HG03196 (cell line): Measurements from ENCODE around the gene LARP4B.
"Not testable (repeated sequence)": the region's sequence is repeated elsewhere in the genome, so short reads cannot be mapped to it uniquely, and the experiment has no call there.

ENCODE experiments used
- ATAC-seq: cut with Tn5 transposase; IDR thresholded peaks from one replicate; pipeline ENCODE4 v1.9.1; 2021; ENCODE audit not compliant: unreplicated experiment

Gene LARP4B

DNA sequence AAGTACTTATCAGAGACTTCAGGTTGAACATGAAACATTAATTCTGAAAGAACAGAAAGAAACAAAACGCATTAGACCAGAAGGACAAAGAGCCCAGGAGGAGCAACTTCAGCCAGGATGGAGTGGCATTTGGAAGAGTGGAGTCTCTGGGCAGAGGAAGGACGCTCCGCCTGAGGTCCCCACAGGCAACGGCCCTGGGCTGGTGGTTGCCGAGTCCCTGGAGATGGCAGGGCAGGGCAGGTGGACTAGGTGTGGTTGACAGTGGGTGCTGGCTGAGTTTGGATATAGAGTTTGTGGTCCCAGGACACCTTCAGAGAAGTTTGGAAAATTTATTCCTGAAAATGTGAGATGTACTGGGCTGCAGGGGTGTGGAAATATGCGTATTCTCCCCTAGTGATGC, 27.4 kb upstream of the LARP4B start:
- no peak for ATAC-seq

GRCh38 chr10:958106-958505, 26.6 kb upstream of the LARP4B start:
- ATAC-seq, result no peak

GRCh38 chr10:955820-956217, 24.3 kb upstream of the LARP4B start:
- no peak for ATAC-seq

- no peak for ATAC-seq
Measured at GRCh38 chr10:955127-955819, 23.8 kb upstream of the LARP4B start.

- ATAC-seq, result no peak
Measured at GRCh38 chr10:954396-954795, 22.9 kb upstream of the LARP4B start.

DNA sequence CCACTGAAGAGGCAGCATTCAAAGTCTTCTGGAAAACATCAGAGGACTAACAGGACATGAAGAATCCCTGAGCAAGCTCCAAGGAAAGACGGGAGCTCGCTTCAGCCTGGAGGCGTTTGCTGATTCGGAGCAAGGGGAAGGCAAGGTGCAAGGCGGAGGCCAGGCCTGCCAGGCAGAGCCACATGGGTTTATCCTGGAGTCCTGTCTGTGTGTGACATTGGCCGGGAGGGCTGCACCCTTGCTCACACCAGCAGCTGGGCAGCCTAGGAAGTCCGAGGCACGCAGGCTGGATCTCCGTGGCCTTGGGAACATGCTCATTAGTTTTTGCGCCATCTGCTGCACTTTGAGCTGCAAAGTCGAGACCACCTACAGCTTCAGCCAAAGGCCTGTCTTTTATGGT, 22.3 kb upstream of the LARP4B start:
- ATAC-seq, result no peak

DNA sequence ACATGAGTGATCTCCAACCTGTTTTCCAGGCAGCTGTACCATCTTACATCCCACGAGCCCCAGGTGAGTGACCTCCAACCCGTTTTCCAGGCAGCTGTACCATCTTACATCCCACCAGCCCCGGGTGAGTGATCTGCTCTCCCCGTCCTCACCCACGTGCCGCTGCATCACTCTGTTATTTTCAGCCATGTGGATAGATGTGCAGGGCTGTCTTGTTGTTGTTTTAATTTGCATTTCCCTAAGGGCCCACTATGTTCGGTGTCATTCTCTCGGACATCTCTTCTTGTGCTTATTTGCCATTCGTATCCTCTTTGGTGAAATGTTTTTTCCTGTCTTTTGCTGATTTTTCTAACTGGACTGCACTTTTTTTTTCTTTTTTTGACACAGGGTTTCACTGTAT, 17.9 kb upstream of the LARP4B start:
- ATAC-seq, result no peak

DNA sequence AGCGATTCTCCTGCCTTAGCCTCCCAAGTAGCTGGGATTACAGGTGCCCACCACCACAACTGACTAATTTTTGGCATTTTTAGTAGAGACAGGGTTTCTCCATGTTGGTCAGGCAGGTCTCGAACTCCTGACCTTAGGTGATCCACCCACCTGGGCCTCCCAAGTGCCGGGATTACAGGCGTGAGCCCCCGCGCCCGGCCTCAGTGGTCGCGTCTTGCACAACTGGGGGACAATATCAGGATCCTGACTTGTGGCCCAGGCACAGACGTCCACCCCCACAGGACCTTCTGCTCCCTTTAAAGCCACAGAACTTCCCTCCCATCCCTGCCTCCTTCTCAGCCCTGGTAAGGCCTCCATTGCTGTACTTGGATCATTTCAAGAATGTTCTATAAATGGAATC, 16.8 kb upstream of the LARP4B start:
- no peak for ATAC-seq

DNA sequence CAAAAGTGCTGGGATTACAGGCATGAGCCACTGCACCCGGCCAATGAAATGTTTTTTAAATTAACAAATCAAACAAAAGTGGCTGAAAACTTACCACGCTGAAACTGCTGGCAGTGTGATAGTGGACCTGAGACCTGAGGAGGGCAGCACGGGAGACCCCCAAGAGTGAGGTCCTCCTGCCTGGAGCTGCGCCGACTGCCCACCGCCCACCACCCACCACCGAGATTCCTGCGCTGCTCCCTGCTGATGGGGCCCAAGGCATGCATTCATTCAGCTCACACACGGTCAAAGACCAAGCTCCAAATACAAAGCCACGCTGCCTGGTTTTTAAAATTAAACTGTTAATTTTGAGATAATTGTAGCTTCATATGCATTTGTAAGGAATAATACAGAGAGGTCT, 16.4 kb upstream of the LARP4B start:
- no peak for ATAC-seq

- ATAC-seq, result no peak
Measured at GRCh38 chr10:947051-947450, 15.5 kb upstream of the LARP4B start.

- ATAC-seq, result no peak
Measured at GRCh38 chr10:945778-946177, 14.3 kb upstream of the LARP4B start.

GRCh38 chr10:944034-944831, 12.7 kb upstream of the LARP4B start:
- no peak for ATAC-seq

GRCh38 chr10:943334-944033, 12.0 kb upstream of the LARP4B start:
- peak; percentile 40 for ATAC-seq

DNA sequence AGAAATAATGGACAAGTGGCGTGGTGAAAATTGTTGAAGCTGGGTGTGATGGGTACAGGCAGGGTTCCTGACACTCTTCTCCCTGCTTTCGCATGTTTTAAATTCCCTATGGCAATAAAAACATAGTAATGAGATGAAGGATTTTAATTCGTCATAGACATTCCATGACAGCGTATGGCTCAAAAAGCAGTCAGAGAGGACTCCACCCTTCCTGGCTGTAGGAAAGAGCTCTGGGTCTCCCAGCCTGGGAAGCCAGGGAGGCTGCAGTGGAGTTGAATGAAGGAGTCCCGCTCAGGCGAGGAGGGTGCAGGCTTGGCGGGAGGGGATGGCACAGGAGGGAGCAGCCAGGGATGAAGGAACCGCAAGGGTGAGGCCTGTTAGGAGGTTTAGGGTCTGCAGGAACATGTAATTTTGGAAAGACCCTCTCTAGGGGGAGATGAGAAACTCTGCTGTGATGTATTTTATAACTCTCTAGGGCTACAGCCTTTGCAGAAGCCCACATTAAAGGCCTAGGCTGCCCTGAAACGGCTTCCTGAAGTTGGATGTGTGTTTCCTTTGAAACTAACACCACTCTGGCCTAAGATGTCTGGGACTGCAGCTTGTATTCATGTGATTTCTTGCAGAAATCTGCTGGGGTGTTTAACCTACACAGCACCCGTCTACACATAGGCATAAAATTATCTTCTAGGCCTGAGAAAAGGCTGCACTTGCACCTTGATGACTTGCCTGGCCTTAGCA, 7.6 kb upstream of the LARP4B start:
- ATAC-seq, result no peak

GRCh38 chr10:934746-935406, 3.4 kb upstream of the LARP4B start:
- ATAC-seq, result no peak

DNA sequence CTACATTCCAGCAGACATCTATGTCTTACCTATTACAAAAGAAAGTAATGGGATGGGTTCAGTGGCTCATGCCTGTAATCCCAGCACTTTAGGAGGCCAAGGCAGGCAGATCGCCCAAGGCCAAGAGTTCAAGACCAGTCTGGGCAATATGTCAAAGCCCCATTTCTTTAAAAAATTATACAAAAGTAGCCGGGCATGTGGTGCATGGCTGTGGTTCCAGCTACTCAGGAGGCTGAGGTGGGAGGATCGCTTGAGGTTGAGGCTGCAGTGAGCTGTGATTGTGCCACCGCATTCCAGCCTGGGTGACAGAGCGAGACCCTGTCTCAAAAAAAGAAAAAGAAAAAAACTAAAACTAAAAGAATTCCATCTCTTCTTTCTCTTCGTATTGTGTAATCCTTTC, 2.7 kb upstream of the LARP4B start:
- not testable (repeated sequence) for ATAC-seq

- no peak for ATAC-seq
Measured at GRCh38 chr10:932589-932988, 1.1 kb upstream of the LARP4B start.

DNA sequence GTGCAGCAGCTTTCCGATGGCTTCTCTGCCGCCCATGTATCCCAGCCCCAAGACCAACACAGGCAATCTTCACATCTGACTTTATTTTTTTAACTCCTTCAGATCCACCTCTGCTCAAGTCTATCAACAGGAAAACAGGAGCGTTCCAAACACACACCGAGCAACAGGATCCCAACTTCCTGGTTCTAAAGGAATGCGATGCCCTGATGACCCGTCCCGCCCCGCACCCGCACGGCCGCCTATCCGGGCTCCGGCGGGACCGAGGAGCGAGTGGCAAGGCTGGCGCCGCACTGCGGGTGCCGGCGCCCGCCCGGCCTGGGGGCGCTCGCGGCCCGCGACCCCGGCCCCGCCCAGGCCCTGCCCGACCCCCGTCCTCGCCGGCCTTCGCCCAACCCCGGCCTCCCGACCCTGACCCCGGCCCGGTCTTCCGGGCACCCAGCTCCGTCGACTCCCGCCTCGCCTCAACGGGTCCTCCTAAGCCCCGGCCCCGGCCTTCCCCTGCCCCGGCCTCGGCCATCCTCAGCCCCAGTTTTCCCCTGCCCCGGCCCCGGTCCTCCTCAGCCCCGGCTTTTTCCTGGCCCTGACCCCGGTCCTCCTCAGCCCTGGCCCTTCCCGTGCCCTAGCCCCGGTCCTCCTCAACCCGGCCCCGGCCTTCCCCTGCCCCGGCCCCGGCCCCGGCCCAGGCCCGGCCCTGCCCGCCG, 730 bp downstream of the LARP4B start:
- ATAC-seq, result peak; percentile 17

DNA sequence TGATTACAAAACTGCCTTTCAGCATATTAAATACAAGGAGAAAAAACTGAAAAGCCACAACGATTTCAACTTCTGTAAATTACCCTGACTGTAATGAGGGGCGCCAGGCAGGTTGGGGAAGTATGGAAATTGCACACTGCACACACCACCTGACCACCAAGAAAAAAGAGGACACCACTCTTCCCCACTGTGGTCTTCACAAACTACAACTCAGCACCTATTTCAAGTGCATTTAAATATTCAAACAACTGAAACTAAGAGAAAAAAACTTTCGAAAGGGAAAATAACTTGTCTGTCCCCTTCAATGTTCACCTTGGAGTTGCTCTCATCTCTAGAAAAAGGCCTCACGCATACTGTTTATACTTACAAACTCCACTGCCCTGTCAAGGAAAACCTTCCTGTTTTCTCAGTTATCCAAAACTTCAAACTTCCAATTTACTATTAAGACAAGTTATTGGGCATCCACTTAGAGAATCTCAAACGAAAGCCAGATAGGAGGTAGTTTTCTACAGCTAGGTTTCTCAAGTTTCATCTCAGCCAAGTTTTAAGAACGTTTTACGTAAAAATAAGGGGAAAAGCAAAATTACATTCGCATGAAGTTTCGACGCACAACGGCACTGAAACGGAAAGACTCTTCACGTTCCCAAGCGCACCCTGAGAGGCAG, 1.4 kb downstream of the LARP4B start:
- no peak for ATAC-seq

DNA sequence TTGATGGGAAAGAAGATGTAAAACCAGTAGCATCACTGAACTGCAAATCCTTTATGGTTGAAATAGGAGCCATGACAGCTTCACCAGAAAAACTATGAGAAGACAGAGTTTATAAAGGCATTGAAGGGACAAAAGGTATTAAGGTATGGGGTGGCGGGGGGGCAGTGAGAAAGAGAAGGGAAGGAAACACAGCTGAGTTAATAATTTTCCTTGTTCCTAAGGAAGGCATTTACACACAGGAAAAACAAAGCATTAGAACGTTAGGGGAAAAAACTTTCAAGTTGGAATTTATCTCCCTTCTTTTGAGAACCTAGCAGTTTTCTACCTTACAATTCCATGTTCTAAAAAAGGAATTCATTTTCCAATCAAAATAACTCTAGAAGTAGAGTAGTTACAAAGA, 4.4 kb downstream of the LARP4B start:
- no peak for ATAC-seq
